ENCODE results near the gene RAB3IP.
"Not testable (repeated sequence)": the region's sequence is repeated elsewhere in the genome, so short reads cannot be mapped to it uniquely, and the experiment has no call there.

Gene RAB3IP

GRCh38 chr12:69837657-69838415, 99.2 kb downstream of the RAB3IP start:
- Histone ChIP-seq H3K27ac (ENCODE audit: low read depth, low read length) (no peak overlapping the region), H3K4me3 (ENCODE audit: low read depth in 1 of 2, low read length in 2 of 2) (no peak overlapping the region), H3K9me3 (ENCODE audit: low read length) (no peaks in the 10 kb centered on the region), H3K36me3 (ENCODE audit: insufficient read depth, low read length) (no peaks in the 10 kb centered on the region), H3K27me3 (ENCODE audit: control insufficient read depth in 1 of 2, insufficient read depth in 2 of 2, low read length in 2 of 2) (no peaks in the 10 kb centered on the region), H3K4me1 (ENCODE audit: insufficient read depth, low read length) (no peaks in the 10 kb centered on the region), H3K9ac (ENCODE audit: low read length) (no peak overlapping the region)

DNA sequence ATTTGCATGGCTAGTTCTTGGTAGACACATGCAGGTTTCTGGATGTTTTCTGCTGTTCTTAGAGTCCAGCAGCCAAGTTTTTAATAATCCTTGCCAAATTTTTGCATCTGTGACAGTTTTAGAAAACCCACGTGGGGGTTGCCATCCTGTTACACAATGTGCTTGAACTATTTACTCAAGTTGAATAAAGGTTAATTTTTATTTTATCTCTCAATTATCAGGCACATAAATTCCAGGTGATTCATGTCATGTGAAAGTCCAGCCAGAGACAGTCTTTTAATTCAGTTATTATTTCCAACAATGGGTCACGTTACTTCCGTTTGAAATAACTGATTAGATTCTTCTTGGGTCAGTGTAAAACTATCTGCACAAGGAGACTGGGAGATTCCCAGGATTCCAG, 102.1 kb downstream of the RAB3IP start:
- H3K9me3 ChIP-seq (ENCODE audit: low read length): no peaks in the 10 kb centered on the region
- no peak overlapping the region for H3K9ac ChIP-seq (ENCODE audit: low read length)
- no peak overlapping the region for H3K4me3 ChIP-seq (ENCODE audit: low read depth in 1 of 2, low read length in 2 of 2)
- no peaks in the 10 kb centered on the region for H3K36me3 ChIP-seq (ENCODE audit: insufficient read depth, low read length)
- H3K27ac ChIP-seq (ENCODE audit: low read depth, low read length): no peak overlapping the region
- no peaks in the 10 kb centered on the region for H3K4me1 ChIP-seq (ENCODE audit: insufficient read depth, low read length)
- H3K27me3 ChIP-seq (ENCODE audit: control insufficient read depth in 1 of 2, insufficient read depth in 2 of 2, low read length in 2 of 2): no peaks in the 10 kb centered on the region

- no peak overlapping the region for H3K9ac ChIP-seq (ENCODE audit: low read length)
- H3K27me3 ChIP-seq (ENCODE audit: control insufficient read depth in 1 of 2, insufficient read depth in 2 of 2, low read length in 2 of 2): no peaks in the 10 kb centered on the region
- H3K4me1 ChIP-seq (ENCODE audit: insufficient read depth, low read length): no peaks in the 10 kb centered on the region
- no peaks in the 10 kb centered on the region for H3K36me3 ChIP-seq (ENCODE audit: insufficient read depth, low read length)
- H3K27ac ChIP-seq (ENCODE audit: low read depth, low read length): no peak overlapping the region
- no peaks in the 10 kb centered on the region for H3K9me3 ChIP-seq (ENCODE audit: low read length)
- no peak overlapping the region for H3K4me3 ChIP-seq (ENCODE audit: low read depth in 1 of 2, low read length in 2 of 2)
Observed at GRCh38 chr12:69843608-69844007, 104.9 kb downstream of the RAB3IP start.

- Histone ChIP-seq H3K4me1 (ENCODE audit: insufficient read depth, low read length) (no peaks in the 10 kb centered on the region), H3K9ac (ENCODE audit: low read length) (no peak overlapping the region), H3K36me3 (ENCODE audit: insufficient read depth, low read length) (no peaks in the 10 kb centered on the region), H3K27ac (ENCODE audit: low read depth, low read length) (no peak overlapping the region), H3K4me3 (ENCODE audit: low read depth in 1 of 2, low read length in 2 of 2) (no peak overlapping the region), H3K9me3 (ENCODE audit: low read length) (no peaks in the 10 kb centered on the region), H3K27me3 (ENCODE audit: control insufficient read depth in 1 of 2, insufficient read depth in 2 of 2, low read length in 2 of 2) (no peaks in the 10 kb centered on the region)
Observed at GRCh38 chr12:69844416-69844815, 105.8 kb downstream of the RAB3IP start.

- no peaks in the 10 kb centered on the region for H3K27me3 ChIP-seq (ENCODE audit: control insufficient read depth in 1 of 2, insufficient read depth in 2 of 2, low read length in 2 of 2)
- no peaks in the 10 kb centered on the region for H3K36me3 ChIP-seq (ENCODE audit: insufficient read depth, low read length)
- no peaks in the 10 kb centered on the region for H3K4me1 ChIP-seq (ENCODE audit: insufficient read depth, low read length)
- no peak overlapping the region for H3K27ac ChIP-seq (ENCODE audit: low read depth, low read length)
- no peak overlapping the region for H3K9ac ChIP-seq (ENCODE audit: low read length)
- no peaks in the 10 kb centered on the region for H3K9me3 ChIP-seq (ENCODE audit: low read length)
- no peak overlapping the region for H3K4me3 ChIP-seq (ENCODE audit: low read depth in 1 of 2, low read length in 2 of 2)
Observed at GRCh38 chr12:69844836-69845235, 106.2 kb downstream of the RAB3IP start.

- H3K9me3 ChIP-seq (ENCODE audit: low read length): no peaks in the 10 kb centered on the region
- H3K27ac ChIP-seq (ENCODE audit: low read depth, low read length): no peak overlapping the region
- no peak overlapping the region for H3K4me3 ChIP-seq (ENCODE audit: low read depth in 1 of 2, low read length in 2 of 2)
- H3K36me3 ChIP-seq (ENCODE audit: insufficient read depth, low read length): no peaks in the 10 kb centered on the region
- no peaks in the 10 kb centered on the region for H3K4me1 ChIP-seq (ENCODE audit: insufficient read depth, low read length)
- H3K9ac ChIP-seq (ENCODE audit: low read length): no peak overlapping the region
- H3K27me3 ChIP-seq (ENCODE audit: control insufficient read depth in 1 of 2, insufficient read depth in 2 of 2, low read length in 2 of 2): no peaks in the 10 kb centered on the region
Observed at GRCh38 chr12:69846976-69847375, 108.3 kb downstream of the RAB3IP start.

GRCh38 chr12:69851976-69852375, 113.3 kb downstream of the RAB3IP start:
- H3K36me3 ChIP-seq (ENCODE audit: insufficient read depth, low read length): no peaks in the 10 kb centered on the region
- H3K9ac ChIP-seq (ENCODE audit: low read length): no peak overlapping the region
- H3K4me3 ChIP-seq (ENCODE audit: low read depth in 1 of 2, low read length in 2 of 2): no peak overlapping the region
- no peak overlapping the region for H3K27ac ChIP-seq (ENCODE audit: low read depth, low read length)
- H3K4me1 ChIP-seq (ENCODE audit: insufficient read depth, low read length): no peaks in the 10 kb centered on the region
- H3K9me3 ChIP-seq (ENCODE audit: low read length): no peaks in the 10 kb centered on the region
- no peaks in the 10 kb centered on the region for H3K27me3 ChIP-seq (ENCODE audit: control insufficient read depth in 1 of 2, insufficient read depth in 2 of 2, low read length in 2 of 2)

DNA sequence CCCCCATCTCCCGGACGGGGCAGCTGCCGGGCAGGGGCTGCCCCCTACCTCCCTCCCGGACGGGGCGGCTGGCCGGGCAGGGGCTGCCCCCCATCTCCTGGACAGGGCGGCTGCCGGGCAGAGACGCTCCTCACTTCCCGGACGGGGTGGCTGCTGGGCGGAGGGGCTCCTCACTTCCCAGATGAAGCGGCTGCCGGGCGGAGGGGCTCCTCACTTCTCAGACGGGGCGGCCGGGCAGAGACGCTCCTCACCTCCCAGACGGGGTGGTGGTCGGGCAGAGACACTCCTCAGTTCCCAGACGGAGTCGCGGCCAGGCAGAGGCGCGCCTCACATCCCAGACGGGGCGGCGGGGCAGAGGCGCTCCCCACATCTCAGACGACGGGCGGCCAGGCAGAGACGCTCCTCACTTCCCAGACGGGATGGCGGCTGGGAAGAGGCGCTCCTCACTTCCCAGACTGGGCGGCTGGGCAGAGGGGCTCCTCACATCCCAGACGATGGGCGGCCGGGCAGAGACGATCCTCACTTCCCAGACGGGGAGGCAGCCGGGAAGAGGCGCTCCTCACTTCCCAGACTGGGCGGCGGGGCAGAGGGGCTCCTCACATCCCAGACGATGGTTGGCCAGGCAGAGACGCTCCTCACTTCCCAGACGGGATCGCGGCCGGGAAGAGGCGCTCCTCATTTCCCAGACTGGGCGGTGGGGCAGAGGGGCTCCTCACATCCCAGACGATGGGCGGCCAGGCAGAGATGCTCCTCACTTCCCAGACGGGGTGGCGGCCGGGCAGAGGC, 114.7 kb downstream of the RAB3IP start:
- not testable (repeated sequence) for H3K4me1 ChIP-seq (ENCODE audit: insufficient read depth, low read length); H3K9ac ChIP-seq (ENCODE audit: low read length); H3K4me3 ChIP-seq (ENCODE audit: low read depth in 1 of 2, low read length in 2 of 2); H3K9me3 ChIP-seq (ENCODE audit: low read length); H3K27me3 ChIP-seq (ENCODE audit: control insufficient read depth in 1 of 2, insufficient read depth in 2 of 2, low read length in 2 of 2); H3K27ac ChIP-seq (ENCODE audit: low read depth, low read length); H3K36me3 ChIP-seq (ENCODE audit: insufficient read depth, low read length)

- Histone ChIP-seq H3K27ac (ENCODE audit: low read depth, low read length) (no peak overlapping the region), H3K27me3 (ENCODE audit: control insufficient read depth in 1 of 2, insufficient read depth in 2 of 2, low read length in 2 of 2) (no peaks in the 10 kb centered on the region)
Observed at GRCh38 chr12:69866698-69867097, 128.0 kb downstream of the RAB3IP start.

DNA sequence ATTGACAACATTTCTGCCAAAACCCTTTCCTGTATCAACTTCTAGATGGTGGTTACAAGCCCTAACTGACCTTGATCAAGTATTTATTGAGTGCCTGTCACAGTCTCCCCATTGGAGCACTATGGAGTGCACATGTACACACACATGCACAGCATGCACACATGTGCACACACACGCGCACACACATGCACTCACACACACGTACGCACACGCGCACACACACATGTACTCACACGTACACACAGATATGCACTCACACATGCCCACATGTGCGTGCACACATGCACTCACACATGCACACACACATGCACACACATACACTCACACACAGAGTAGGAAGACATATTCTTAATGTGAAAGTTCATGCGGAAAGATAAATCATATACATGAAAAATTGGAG, 130.0 kb downstream of the RAB3IP start:
- H3K36me3 ChIP-seq (ENCODE audit: insufficient read depth, low read length): no peaks in the 10 kb centered on the region
- H3K4me3 ChIP-seq (ENCODE audit: low read depth in 1 of 2, low read length in 2 of 2): no peak overlapping the region
- no peak overlapping the region for H3K9ac ChIP-seq (ENCODE audit: low read length)
- no peaks in the 10 kb centered on the region for H3K4me1 ChIP-seq (ENCODE audit: insufficient read depth, low read length)
- H3K27ac ChIP-seq (ENCODE audit: low read depth, low read length): no peak overlapping the region
- H3K27me3 ChIP-seq (ENCODE audit: control insufficient read depth in 1 of 2, insufficient read depth in 2 of 2, low read length in 2 of 2): no peaks in the 10 kb centered on the region
- no peaks in the 10 kb centered on the region for H3K9me3 ChIP-seq (ENCODE audit: low read length)

More at GRCh38 chr12:69866698-69867097, 128.0 kb downstream of the RAB3IP start:
- Histone ChIP-seq H3K9me3 (ENCODE audit: low read length) (no peaks in the 10 kb centered on the region), H3K9ac (ENCODE audit: low read length) (no peak overlapping the region), H3K4me1 (ENCODE audit: insufficient read depth, low read length) (no peaks in the 10 kb centered on the region), H3K4me3 (ENCODE audit: low read depth in 1 of 2, low read length in 2 of 2) (no peak overlapping the region), H3K36me3 (ENCODE audit: insufficient read depth, low read length) (no peaks in the 10 kb centered on the region)

GRCh38 chr12:69872804-69873203, 134.1 kb downstream of the RAB3IP start:
- Histone ChIP-seq H3K4me3 (ENCODE audit: low read depth in 1 of 2, low read length in 2 of 2) (no peak overlapping the region), H3K27ac (ENCODE audit: low read depth, low read length) (no peak overlapping the region), H3K27me3 (ENCODE audit: control insufficient read depth in 1 of 2, insufficient read depth in 2 of 2, low read length in 2 of 2) (no peaks in the 10 kb centered on the region), H3K9me3 (ENCODE audit: low read length) (no peaks in the 10 kb centered on the region), H3K4me1 (ENCODE audit: insufficient read depth, low read length) (no peaks in the 10 kb centered on the region), H3K9ac (ENCODE audit: low read length) (no peak overlapping the region), H3K36me3 (ENCODE audit: insufficient read depth, low read length) (no peaks in the 10 kb centered on the region)

Measured in muscle layer of colon (tissue), 2 donors.